Chondrocyte (in vitro differentiated cells): Measurements from ENCODE around the gene CRHR2. TPM values are rescaled to one million over a fixed set of nuclear protein-coding genes. Genes with fewer than 3 reads are reported as not detected.

ENCODE experiments used
- DNase-seq: peaks from one replicate; pipeline ENCODE4 v3.0.0; 2021; ENCODE audit warnings: mixed read lengths, low spot score
- H3K27ac Mint-ChIP-seq: one replicate; pipeline ENCODE4 v1.8.0; 2021; ENCODE audit warnings: mild to moderate bottlenecking, moderate library complexity, mixed read lengths; ENCODE audit not compliant: unreplicated experiment
- H3K27me3 Mint-ChIP-seq: 2 replicates; pipeline ENCODE4 v1.8.0; 2021; ENCODE audit warnings: low read depth, mixed read lengths
- H3K36me3 Mint-ChIP-seq: 2 replicates; pipeline ENCODE4 v1.8.0; 2021; ENCODE audit warnings: low read depth, mixed read lengths
- H3K4me1 Mint-ChIP-seq: 2 replicates; pipeline ENCODE4 v1.8.0; 2021; ENCODE audit warnings: low read depth, mild to moderate bottlenecking, mixed read lengths
- H3K4me3 Mint-ChIP-seq: one replicate; pipeline ENCODE4 v1.8.0; 2021; ENCODE audit warnings: mild to moderate bottlenecking, moderate library complexity, mixed read lengths; ENCODE audit not compliant: unreplicated experiment
- H3K9me3 Mint-ChIP-seq: 2 replicates; pipeline ENCODE4 v1.8.0; 2021; ENCODE audit warnings: low read depth, mixed read lengths
- CTCF ChIP-seq: fragments of 200-600 bp; sonication (generic); IDR thresholded peaks from 2 replicates; pipeline ENCODE4 v1.5.0; 2021; ENCODE audit warnings: antibody characterized with exemption, mild to moderate bottlenecking, moderate library complexity
- total RNA-seq: library from RNA; stranded (reverse); gene quantifications from 3 replicates; pipeline ENCODE4 v1.2.1, GENCODE V29; 2021

CRHR2 gene
- total RNA-seq, 1 donor from 2014 or later: not detected

- Mint-ChIP-seq H3K36me3 (no peaks in the 10 kb centered on the region), H3K27me3 (peaks cover 53% of the 10 kb centered on the region), H3K4me1 (no peaks in the 10 kb centered on the region), H3K9me3 (no peaks in the 10 kb centered on the region), H3K27ac (no peak overlapping the region), H3K4me3 (no peak overlapping the region)
- peak; percentile 29 for DNase-seq
- no peak for TF ChIP-seq CTCF
Observed at GRCh38 chr7:30694774-30695721, 12.8 kb upstream of the CRHR2 start.

GRCh38 chr7:30694218-30694745 is 12.0 kb upstream of the CRHR2 start:
- Mint-ChIP-seq H3K36me3 (no peaks in the 10 kb centered on the region), H3K27me3 (peaks cover 56% of the 10 kb centered on the region), H3K27ac (no peak overlapping the region), H3K4me3 (no peak overlapping the region), H3K4me1 (no peaks in the 10 kb centered on the region), H3K9me3 (no peaks in the 10 kb centered on the region)
- no peak for TF ChIP-seq CTCF
- peak; percentile 65 for DNase-seq

GRCh38 chr7:30692882-30693281 is 10.6 kb upstream of the CRHR2 start:
- H3K9me3 Mint-ChIP-seq: no peaks in the 10 kb centered on the region
- H3K27me3 Mint-ChIP-seq: peaks cover 45% of the 10 kb centered on the region

GRCh38 chr7:30692438-30692837 is 10.2 kb upstream of the CRHR2 start:
- no peak for DNase-seq

More at GRCh38 chr7:30692882-30693281, 10.6 kb upstream of the CRHR2 start:
- no peaks in the 10 kb centered on the region for H3K36me3 Mint-ChIP-seq
- H3K4me1 Mint-ChIP-seq: no peaks in the 10 kb centered on the region
- H3K27ac Mint-ChIP-seq: no peak overlapping the region
- no peak for TF ChIP-seq CTCF
- H3K4me3 Mint-ChIP-seq: no peak overlapping the region
- DNase-seq: peak; percentile 59

More at GRCh38 chr7:30692438-30692837, 10.2 kb upstream of the CRHR2 start:
- H3K27me3 Mint-ChIP-seq: peaks cover 41% of the 10 kb centered on the region
- no peak overlapping the region for H3K4me3 Mint-ChIP-seq
- no peaks in the 10 kb centered on the region for H3K36me3 Mint-ChIP-seq
- no peak overlapping the region for H3K27ac Mint-ChIP-seq
- TF ChIP-seq CTCF: no peak
- no peaks in the 10 kb centered on the region for H3K9me3 Mint-ChIP-seq
- H3K4me1 Mint-ChIP-seq: no peaks in the 10 kb centered on the region
